CD8-positive, alpha-beta memory T cell (primary cell): ENCODE measurements around the gene MAT1A. TPM values are rescaled to one million over a fixed set of nuclear protein-coding genes. Genes with fewer than 3 reads are reported as not detected.

Experiments used
- CTCF ChIA-PET: fragments of 350-600 bp; sonication (Branson Sonifier 250); formaldehyde crosslinking; loops from one replicate; lab custom pipeline; 2021; ENCODE audit warnings: antibody characterized with exemption; lab: Charles Lee
- POLR2A ChIA-PET: fragments of 350-600 bp; sonication (Branson Sonifier 250); formaldehyde crosslinking; loops from one replicate; lab custom pipeline; 2021; ENCODE audit warnings: antibody characterized with exemption; lab: Charles Lee
- DNase-seq, 5 donors: peaks; one replicate each; pipeline versions ENCODE4 v3.0.0 to v3.0.0-alpha.2; 2020 to 2022; ENCODE audit warnings: mixed read lengths in 1 of 5
- H3K27ac ChIP-seq: one replicate; pipeline ENCODE4 v1.7.0; 2013; ENCODE audit warnings: low read depth, mild to moderate bottlenecking, low read length, moderate library complexity
- H3K27me3 ChIP-seq: 2 replicates; pipeline ENCODE4 v1.7.0; 2013; ENCODE audit warnings: low read length, mild to moderate bottlenecking; ENCODE audit not compliant: insufficient read depth, poor library complexity, severe bottlenecking
- H3K36me3 ChIP-seq: 2 replicates; pipeline ENCODE4 v1.7.0; 2013; ENCODE audit warnings: mild to moderate bottlenecking, low read length, moderate library complexity; ENCODE audit not compliant: insufficient read depth
- H3K4me1 ChIP-seq: 2 replicates; pipeline ENCODE4 v1.7.0; 2013; ENCODE audit warnings: mild to moderate bottlenecking, low read length, moderate library complexity; ENCODE audit not compliant: insufficient read depth
- H3K4me3 ChIP-seq: 2 replicates; pipeline ENCODE4 v1.7.0; 2013; ENCODE audit warnings: mild to moderate bottlenecking, low read length
- H3K9me3 ChIP-seq: 2 replicates; pipeline ENCODE4 v1.7.0; 2013; ENCODE audit warnings: mild to moderate bottlenecking, low read length
- H3K27ac Mint-ChIP-seq, 8 donors: one replicate each; pipeline ENCODE4 v1.8.0; 2020 to 2021; ENCODE audit warnings: mixed read lengths in 8 of 8, mild to moderate bottlenecking in 6 of 8, inconsistent platforms in 3 of 8, moderate library complexity in 3 of 8
- H3K27me3 Mint-ChIP-seq, 2 donors: one replicate each; pipeline ENCODE4 v1.8.0; 2020 to 2021; ENCODE audit warnings: mixed read lengths in 2 of 2, mild to moderate bottlenecking in 1 of 2, moderate library complexity in 1 of 2
- H3K36me3 Mint-ChIP-seq, 3 donors: one replicate each; pipeline ENCODE4 v1.8.0; 2020 to 2021; ENCODE audit warnings: mixed read lengths in 3 of 3, inconsistent platforms in 1 of 3, mild to moderate bottlenecking in 1 of 3
- H3K4me1 Mint-ChIP-seq, 3 donors: one replicate each; pipeline ENCODE4 v1.8.0; 2020 to 2021; ENCODE audit warnings: mixed read lengths in 3 of 3, inconsistent platforms in 1 of 3, mild to moderate bottlenecking in 1 of 3
- H3K4me3 Mint-ChIP-seq, 7 donors: one replicate each; pipeline ENCODE4 v1.8.0; 2020 to 2021; ENCODE audit warnings: mixed read lengths in 7 of 7, mild to moderate bottlenecking in 6 of 7, moderate library complexity in 4 of 7, inconsistent platforms in 2 of 7
- H3K9me3 Mint-ChIP-seq, 5 donors: one replicate each; pipeline ENCODE4 v1.8.0; 2020 to 2022; ENCODE audit warnings: mixed read lengths in 5 of 5, mild to moderate bottlenecking in 3 of 5, moderate library complexity in 2 of 5, inconsistent platforms in 1 of 5
- polyA plus RNA-seq: library from polyadenylated mRNA; unstranded; fragments of 300-500 nt; fragmentation: Illumina TruSeq; gene quantifications from one replicate; pipeline ENCODE4 v1.2.3, GENCODE V29; 2021
- total RNA-seq, 2 experiments: library from RNA; stranded (reverse); gene quantifications; one replicate each; pipeline ENCODE4 v1.2.3, GENCODE V29; 2021

Gene MAT1A
- total RNA-seq: not detected
- polyA plus RNA-seq: not detected

DNA sequence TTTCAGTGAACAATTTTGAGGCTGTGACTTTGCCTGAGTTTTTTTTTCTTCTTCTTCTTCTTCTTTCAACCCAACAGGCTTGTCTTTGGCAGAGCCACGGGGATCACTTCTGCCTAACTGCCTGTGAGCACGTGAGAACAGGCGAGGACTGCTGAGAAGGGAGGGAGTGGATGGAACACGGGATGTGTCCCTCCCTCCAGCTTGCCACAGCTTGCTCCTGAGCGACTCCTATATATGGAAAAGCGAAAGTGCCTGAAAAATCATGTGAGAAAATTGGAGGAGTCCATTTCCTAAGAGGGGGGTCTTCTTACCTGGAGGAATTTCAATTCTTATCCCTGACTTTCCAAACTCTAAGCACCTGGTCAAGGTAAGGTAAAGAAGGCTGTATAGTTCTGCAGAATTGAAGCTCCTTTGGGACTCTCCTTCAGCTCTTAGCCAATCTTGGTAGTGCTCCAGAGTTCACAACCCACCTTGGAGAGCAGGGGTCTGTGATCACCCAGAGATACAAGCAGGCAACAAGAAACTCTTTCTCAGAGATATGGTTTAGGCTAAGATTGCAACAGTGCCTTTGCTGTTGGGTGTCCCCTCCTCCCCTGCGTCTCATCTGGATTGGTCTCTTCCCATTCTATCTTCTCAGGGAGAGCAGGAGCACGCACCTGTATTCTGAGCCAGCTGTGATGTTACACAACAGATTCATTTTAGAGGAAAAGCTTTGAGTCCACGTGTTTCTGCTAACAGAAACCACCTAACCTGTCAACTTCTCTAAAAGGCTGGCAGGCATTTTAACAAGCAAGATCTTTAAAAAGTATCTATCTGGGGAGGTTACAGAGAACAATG lies at the start of gene MAT1A:
Gene MAT1A, minus strand, starts transcription at position 208 of the 837 bp plus-strand sequence. CDS start 235 bp downstream, outside the sequence.
- Mint-ChIP-seq H3K27me3 (peaks cover 10 to 39% of the 10 kb centered on the region in 2 donors), H3K9me3 (no peaks in the 10 kb centered on the region), H3K36me3 (no peaks in the 10 kb centered on the region), H3K4me1 (peaks cover 0 to 2% (median 0%) of the 10 kb centered on the region in 3 donors), H3K27ac (no peak within 1 kb of the TSS), H3K4me3 (no peak within 1 kb of the TSS)
- POLR2A ChIA-PET: no interaction called here
- no peak for DNase-seq
- no peak within 1 kb of the TSS for H3K27ac ChIP-seq
- no peaks in the 10 kb centered on the region for H3K4me1 ChIP-seq
- CTCF ChIA-PET: no interaction called here
- H3K27me3 ChIP-seq: no peaks in the 10 kb centered on the region
- no peak within 1 kb of the TSS for H3K4me3 ChIP-seq
- no peaks in the 10 kb centered on the region for H3K9me3 ChIP-seq
- H3K36me3 ChIP-seq: no peaks in the 10 kb centered on the region

DNA sequence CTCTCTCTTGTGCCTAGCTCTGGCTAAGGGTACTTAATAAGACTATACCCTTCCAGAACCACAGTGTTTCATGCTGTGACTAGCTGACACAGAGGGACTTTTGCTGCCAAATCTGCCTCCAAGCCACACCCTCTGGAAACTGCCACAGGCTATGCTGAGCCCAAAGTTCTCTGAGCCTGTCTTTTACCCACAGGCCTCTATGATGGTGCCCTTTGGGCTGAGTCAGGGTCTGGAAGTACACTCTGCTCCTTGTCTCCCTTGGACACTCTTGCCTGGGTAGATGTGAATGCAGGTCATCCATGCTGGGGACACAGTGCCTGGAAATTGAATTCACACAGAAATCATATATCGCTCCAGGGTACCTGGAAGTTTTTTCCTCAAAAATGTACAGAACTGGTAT lies 44.5 kb upstream of the MAT1A start:
- Histone ChIP-seq H3K27me3 (no peaks in the 10 kb centered on the region), H3K36me3 (no peaks in the 10 kb centered on the region), H3K9me3 (no peaks in the 10 kb centered on the region), H3K4me3 (no peak overlapping the region), H3K4me1 (no peaks in the 10 kb centered on the region), H3K27ac (no peak overlapping the region)
- DNase-seq: no peak
- ChIA-PET POLR2A (no interaction called here), CTCF (no interaction called here)
- Mint-ChIP-seq H3K27me3 (peaks cover 0 to 12% of the 10 kb centered on the region in 2 donors), H3K9me3 (no peaks in the 10 kb centered on the region), H3K4me1 (no peaks in the 10 kb centered on the region), H3K4me3 (no peak overlapping the region), H3K27ac (no peak overlapping the region), H3K36me3 (no peaks in the 10 kb centered on the region)

DNA sequence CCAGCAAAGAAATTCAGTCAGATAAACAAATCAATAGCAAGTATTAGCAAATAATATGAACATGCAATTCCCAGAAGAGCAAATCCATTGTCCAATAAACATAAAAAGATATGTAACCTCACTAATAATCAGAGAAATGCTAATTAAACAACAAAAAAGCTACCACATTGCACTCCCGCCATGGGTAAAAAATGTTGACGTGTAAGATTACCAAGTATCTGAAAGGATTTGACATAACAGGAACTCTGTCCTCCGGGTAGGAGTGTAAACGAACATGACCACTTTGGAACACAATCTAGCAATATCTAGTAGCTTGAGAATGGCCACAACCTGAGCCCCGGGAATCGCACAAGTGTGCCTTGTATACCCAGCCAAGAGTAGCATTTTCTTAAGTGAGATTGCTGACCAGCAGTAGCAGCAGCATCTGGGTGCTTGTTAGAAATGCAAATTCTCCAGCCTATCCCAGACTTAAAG lies 35.5 kb upstream of the MAT1A start:
- H3K4me1 Mint-ChIP-seq: no peaks in the 10 kb centered on the region
- CTCF ChIA-PET: no interaction called here
- no peak overlapping the region for H3K27ac ChIP-seq

DNA sequence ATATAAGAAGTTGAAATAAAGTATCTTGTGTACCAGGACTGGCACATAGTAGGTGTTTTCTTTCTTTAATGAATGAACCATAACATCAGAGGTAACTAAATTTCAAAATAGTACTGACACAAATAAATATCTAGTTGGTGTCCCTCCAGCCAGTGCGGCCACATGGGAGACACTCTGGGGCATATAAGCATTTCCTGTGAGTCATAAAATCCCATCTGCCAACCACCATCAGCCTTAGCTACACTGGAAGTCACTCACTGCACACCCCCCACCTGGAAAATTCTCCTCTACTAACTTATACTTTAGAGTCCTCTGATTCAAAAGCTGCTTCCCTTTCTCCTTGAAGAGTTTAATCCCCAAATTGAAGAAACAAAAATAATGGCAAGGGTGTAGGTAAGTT lies 34.6 kb upstream of the MAT1A start:
- peaks cover 5% of the 10 kb centered on the region for H3K27me3 ChIP-seq
- ChIA-PET CTCF (no interaction called here), POLR2A (no interaction called here)
- no peak overlapping the region for H3K27ac ChIP-seq
- no peak overlapping the region for H3K4me3 ChIP-seq
- H3K27ac Mint-ChIP-seq: no peak overlapping the region
- no peaks in the 10 kb centered on the region for H3K36me3 Mint-ChIP-seq
- no peaks in the 10 kb centered on the region for H3K36me3 ChIP-seq
- no peaks in the 10 kb centered on the region for H3K9me3 Mint-ChIP-seq
- no peaks in the 10 kb centered on the region for H3K9me3 ChIP-seq
- no peaks in the 10 kb centered on the region for H3K4me1 Mint-ChIP-seq
- no peaks in the 10 kb centered on the region for H3K4me1 ChIP-seq
- DNase-seq: no peak
- H3K4me3 Mint-ChIP-seq: no peak overlapping the region
- peaks cover 15 to 17% of the 10 kb centered on the region in 2 donors for H3K27me3 Mint-ChIP-seq

More for the DNA sequence above, 35.5 kb upstream of the MAT1A start:
- no peak for DNase-seq
- Histone ChIP-seq H3K4me1 (no peaks in the 10 kb centered on the region), H3K27me3 (peaks cover 5% of the 10 kb centered on the region), H3K36me3 (no peaks in the 10 kb centered on the region), H3K4me3 (no peak overlapping the region), H3K9me3 (no peaks in the 10 kb centered on the region)
- H3K27me3 Mint-ChIP-seq: peaks cover 10 to 15% of the 10 kb centered on the region in 2 donors
- no peak overlapping the region for H3K27ac Mint-ChIP-seq
- no peaks in the 10 kb centered on the region for H3K9me3 Mint-ChIP-seq
- H3K36me3 Mint-ChIP-seq: no peaks in the 10 kb centered on the region
- POLR2A ChIA-PET: no interaction called here
- H3K4me3 Mint-ChIP-seq: no peak overlapping the region

DNA sequence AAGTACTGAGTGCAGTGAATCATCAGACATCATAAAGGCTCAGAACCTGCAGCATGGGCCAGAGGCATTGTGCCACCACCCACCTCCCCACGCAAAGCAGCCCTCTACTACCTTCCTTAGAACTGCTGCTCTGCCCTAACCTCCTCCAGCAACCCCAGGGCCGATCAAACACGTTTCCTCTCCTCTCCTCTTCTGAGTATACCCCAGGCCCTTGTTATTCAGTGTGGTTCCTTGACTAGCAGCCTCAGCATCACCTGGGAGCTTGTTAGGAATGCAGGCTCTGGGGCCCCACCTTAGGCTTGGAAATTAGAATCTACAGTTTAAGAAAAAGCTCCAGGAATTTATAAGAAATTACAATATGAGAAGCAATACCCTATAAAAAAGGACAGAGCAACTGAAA lies 33.9 kb upstream of the MAT1A start:
- H3K9me3 Mint-ChIP-seq: no peaks in the 10 kb centered on the region
- Histone ChIP-seq H3K9me3 (no peaks in the 10 kb centered on the region), H3K36me3 (no peaks in the 10 kb centered on the region), H3K4me1 (no peaks in the 10 kb centered on the region), H3K27ac (no peak overlapping the region), H3K27me3 (peaks cover 5% of the 10 kb centered on the region), H3K4me3 (no peak overlapping the region)
- H3K36me3 Mint-ChIP-seq: no peaks in the 10 kb centered on the region
- no peaks in the 10 kb centered on the region for H3K4me1 Mint-ChIP-seq
- no peak overlapping the region for H3K4me3 Mint-ChIP-seq
- POLR2A ChIA-PET: no interaction called here
- DNase-seq: no peak
- H3K27me3 Mint-ChIP-seq: peaks cover 20 to 21% of the 10 kb centered on the region in 2 donors
- CTCF ChIA-PET: no interaction called here
- no peak overlapping the region for H3K27ac Mint-ChIP-seq

DNA sequence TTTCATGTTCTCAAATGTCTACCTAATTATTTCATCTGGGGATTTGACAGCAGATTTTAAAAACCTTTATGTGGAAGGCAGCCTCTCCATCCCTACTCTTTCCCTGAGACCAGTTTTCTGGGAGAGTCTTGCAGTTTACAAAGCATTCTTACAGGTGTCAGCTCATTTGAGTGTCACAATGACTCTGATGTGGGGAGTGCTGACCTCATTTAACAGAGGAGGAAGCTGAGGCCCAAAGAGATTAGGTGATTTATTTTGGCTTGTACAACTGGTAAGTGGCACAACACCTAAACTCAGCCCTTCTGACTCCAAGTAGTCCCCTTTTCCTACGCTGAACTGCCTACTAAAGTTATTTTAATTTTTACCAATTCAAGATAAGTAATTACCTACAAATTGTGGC lies 33.3 kb upstream of the MAT1A start:
- no peak for DNase-seq
- H3K4me3 Mint-ChIP-seq: no peak overlapping the region
- H3K27ac ChIP-seq: no peak overlapping the region
- H3K9me3 ChIP-seq: no peaks in the 10 kb centered on the region
- POLR2A ChIA-PET: no interaction called here
- H3K4me1 ChIP-seq: no peaks in the 10 kb centered on the region
- H3K27me3 ChIP-seq: peaks cover 5% of the 10 kb centered on the region
- H3K36me3 Mint-ChIP-seq: no peaks in the 10 kb centered on the region
- CTCF ChIA-PET: no interaction called here
- no peak overlapping the region for H3K27ac Mint-ChIP-seq
- H3K9me3 Mint-ChIP-seq: no peaks in the 10 kb centered on the region
- H3K4me3 ChIP-seq: no peak overlapping the region
- H3K36me3 ChIP-seq: no peaks in the 10 kb centered on the region
- H3K4me1 Mint-ChIP-seq: no peaks in the 10 kb centered on the region
- H3K27me3 Mint-ChIP-seq: peaks cover 20 to 21% of the 10 kb centered on the region in 2 donors

DNA sequence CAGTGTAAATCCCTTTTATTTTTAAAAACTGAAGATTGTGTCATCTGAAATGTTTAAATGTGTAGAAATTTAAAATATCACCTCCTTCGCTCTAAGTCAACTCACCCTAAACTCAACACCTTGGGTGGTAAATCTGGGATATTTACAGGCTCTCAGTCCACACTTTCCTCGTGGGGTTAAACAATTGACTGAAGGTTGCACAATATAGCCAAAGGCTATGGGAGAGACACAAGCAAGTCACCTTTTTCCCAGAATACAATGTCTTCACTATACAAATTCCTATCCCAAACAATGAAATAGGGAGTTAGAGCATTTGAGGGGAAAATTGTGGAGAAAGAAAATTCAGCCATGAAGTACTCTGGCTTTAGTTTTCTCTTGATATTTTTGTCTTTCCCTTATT lies 32.7 kb upstream of the MAT1A start:
- peaks cover 21 to 22% of the 10 kb centered on the region in 2 donors for H3K27me3 Mint-ChIP-seq
- no peak overlapping the region for H3K4me3 Mint-ChIP-seq
- no peak overlapping the region for H3K27ac Mint-ChIP-seq
- Histone ChIP-seq H3K4me1 (no peaks in the 10 kb centered on the region), H3K9me3 (no peaks in the 10 kb centered on the region), H3K27ac (no peak overlapping the region), H3K4me3 (no peak overlapping the region), H3K36me3 (no peaks in the 10 kb centered on the region), H3K27me3 (peaks cover 5% of the 10 kb centered on the region)
- ChIA-PET CTCF (no interaction called here), POLR2A (no interaction called here)
- H3K36me3 Mint-ChIP-seq: no peaks in the 10 kb centered on the region
- no peaks in the 10 kb centered on the region for H3K9me3 Mint-ChIP-seq
- no peaks in the 10 kb centered on the region for H3K4me1 Mint-ChIP-seq
- no peak for DNase-seq

DNA sequence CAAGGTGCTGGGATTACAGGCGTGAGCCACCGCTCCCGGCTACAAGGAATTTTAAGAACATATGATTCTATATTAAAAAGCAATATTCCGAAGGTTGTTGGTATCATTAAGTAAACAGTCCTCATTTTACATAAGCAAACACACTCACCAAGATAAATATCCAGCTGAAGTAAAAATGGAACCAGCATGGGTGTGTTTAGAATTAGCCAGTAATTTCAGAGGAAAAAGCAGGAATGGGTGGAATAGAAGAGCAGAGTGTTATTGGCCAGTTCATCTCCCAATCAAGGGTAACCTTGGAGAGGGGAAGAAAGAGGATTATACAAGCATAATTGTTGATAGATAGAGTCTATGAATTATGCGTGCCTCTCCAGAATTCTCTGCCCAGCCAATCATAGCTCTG lies 31.7 kb upstream of the MAT1A start:
- Mint-ChIP-seq H3K36me3 (no peaks in the 10 kb centered on the region), H3K27ac (no peak overlapping the region), H3K27me3 (peaks cover 16 to 21% of the 10 kb centered on the region in 2 donors), H3K4me3 (no peak overlapping the region), H3K4me1 (no peaks in the 10 kb centered on the region), H3K9me3 (no peaks in the 10 kb centered on the region)
- Histone ChIP-seq H3K36me3 (no peaks in the 10 kb centered on the region), H3K4me1 (no peaks in the 10 kb centered on the region), H3K27ac (no peak overlapping the region), H3K27me3 (no peaks in the 10 kb centered on the region), H3K9me3 (no peaks in the 10 kb centered on the region), H3K4me3 (no peak overlapping the region)
- POLR2A ChIA-PET: no interaction called here
- no peak for DNase-seq
- CTCF ChIA-PET: no interaction called here
